ENCODE measurements around the gene COL5A1.

COL5A1 gene

GRCh38 chr9:134641173-134641989, at the start of gene COL5A1:
Gene COL5A1, plus strand, starts transcription at chr9:134641803. Its CDS starts 385 bp downstream, at chr9:134642188.
- peak; percentile 58 for DNase-seq

- DNase-seq: no peak
Observed at GRCh38 chr9:134592018-134592818, 49.4 kb upstream of the COL5A1 start.

GRCh38 chr9:134592819-134593200, 48.8 kb upstream of the COL5A1 start:
- DNase-seq: no peak

- DNase-seq: no peak
Observed at GRCh38 chr9:134593286-134594077, 48.1 kb upstream of the COL5A1 start.

GRCh38 chr9:134594078-134594941, 47.3 kb upstream of the COL5A1 start:
- DNase-seq: no peak

GRCh38 chr9:134595014-134595413, 46.6 kb upstream of the COL5A1 start:
- no peak for DNase-seq

- no peak for DNase-seq
Observed at GRCh38 chr9:134597041-134597913, 44.3 kb upstream of the COL5A1 start.

- DNase-seq: no peak
Observed at GRCh38 chr9:134597957-134598883, 43.4 kb upstream of the COL5A1 start.

GRCh38 chr9:134598884-134599245, 42.7 kb upstream of the COL5A1 start:
- DNase-seq: no peak

GRCh38 chr9:134600371-134600770, 41.2 kb upstream of the COL5A1 start:
- DNase-seq: no peak

- no peak for DNase-seq
Observed at GRCh38 chr9:134600836-134601638, 40.6 kb upstream of the COL5A1 start.

GRCh38 chr9:134601764-134602163, 39.8 kb upstream of the COL5A1 start:
- no peak for DNase-seq

- no peak for DNase-seq
Observed at GRCh38 chr9:134602547-134603362, 38.8 kb upstream of the COL5A1 start.

- DNase-seq: no peak
Observed at GRCh38 chr9:134604834-134605233, 36.8 kb upstream of the COL5A1 start.

- no peak for DNase-seq
Observed at GRCh38 chr9:134605351-134605965, 36.1 kb upstream of the COL5A1 start.

GRCh38 chr9:134605966-134606357, 35.6 kb upstream of the COL5A1 start:
- no peak for DNase-seq

GRCh38 chr9:134606951-134607731, 34.5 kb upstream of the COL5A1 start:
- no peak for DNase-seq
